H1 (cell line): ENCODE measurements around the gene PAK5. TPM values are rescaled to one million over a fixed set of nuclear protein-coding genes. Genes with fewer than 3 reads are reported as not detected.

Experiments used
- ATF3 ChIP-seq: IDR thresholded peaks from 2 replicates; pipeline ENCODE4 v1.6.1; 2011; ENCODE audit warnings: low read depth, mild to moderate bottlenecking, low read length; ENCODE audit not compliant: insufficient read depth
- EZH2 ChIP-seq: fragments of 200-600 bp; sonication (generic); IDR thresholded peaks from 2 replicates; pipeline ENCODE4 v1.7.1; 2012; ENCODE audit warnings: low read depth, mild to moderate bottlenecking, moderate library complexity, low read length, inconsistent platforms; ENCODE audit not compliant: severe bottlenecking
- FOSL1 ChIP-seq: IDR thresholded peaks from 2 replicates; pipeline ENCODE4 v1.6.1; 2011; ENCODE audit warnings: mild to moderate bottlenecking, low read depth, low read length, moderate library complexity; ENCODE audit not compliant: insufficient read depth
- polyA plus RNA-seq, 7 experiments: library from polyadenylated mRNA; depleted of rRNA in 3 of 7; stranded (reverse) in 5 of 7; unstranded in 2 of 7; fragments of >200 nt in 5 of 7; fragments of 200-250 nt in 2 of 7; gene quantifications; 1 replicate in 5 of 7; 2 replicates in 1 of 7; 4 replicates in 1 of 7; pipeline versions ENCODE4 v1.2.1 to v1.2.3, GENCODE V29; 2011 to 2013; ENCODE audit warnings: missing spikeins in 2 of 7, mixed read lengths in 2 of 7
- total RNA-seq: library from RNA; stranded (reverse); fragmentation: NEBNext Ultra II Directional; extraction: Animal tissue kit (Norgen Biotek cat#: 25700); gene quantifications from 2 replicates; pipeline ENCODE4 v1.2.1, GENCODE V29; 2021

PAK5 gene
- total and polyA plus RNA-seq, 2 of the 8 experiments (the other 6 are each of a cell fraction or from before 2014, with no cell fraction given) = 0.54 to 0.80 TPM

GRCh38 chr20:9508696-9509178, 330.1 kb downstream of the PAK5 start (continued):
- TF ChIP-seq EZH2 = peak; percentile 72
- TF ChIP-seq FOSL1 = no peak
- no peak for TF ChIP-seq ATF3
